GM23338 (cell line): ENCODE results near the gene CIAO1.

Experiments
- CTCF ChIP-seq, 2 experiments: fragments of 200-600 bp in 1 of 2; sonication (generic) in 1 of 2; conservative IDR thresholded peaks; 2 replicates each; pipeline versions ENCODE4 v1.5.1 to v1.6.1; 2016 to 2017; ENCODE audit warnings: antibody characterized with exemption in 2 of 2, low read depth in 2 of 2, mild to moderate bottlenecking in 2 of 2, moderate library complexity in 1 of 2
- EZH2 ChIP-seq: fragments of 200-600 bp; sonication (generic); IDR thresholded peaks from one replicate; pipeline ENCODE4 v1.8.0; 2017; ENCODE audit warnings: antibody characterized with exemption, mild to moderate bottlenecking, low read depth; ENCODE audit not compliant: unreplicated experiment
- EZH2phosphoT487 ChIP-seq: fragments of 200-600 bp; sonication (generic); IDR thresholded peaks from one replicate; pipeline ENCODE4 v1.8.1; 2018; ENCODE audit warnings: antibody characterized with exemption; ENCODE audit not compliant: unreplicated experiment
- POLR2AphosphoS5 ChIP-seq: IDR thresholded peaks from 2 replicates; pipeline ENCODE4 v1.6.1; 2016; ENCODE audit warnings: antibody characterized with exemption, low read depth
- STAT1 ChIP-seq: IDR thresholded peaks from one replicate; pipeline ENCODE4 v1.6.1; 2016; ENCODE audit warnings: antibody characterized with exemption; ENCODE audit not compliant: unreplicated experiment
- ZNF331 ChIP-seq: fragments of 250-450 bp; sonication (Bioruptor Pico); IDR thresholded peaks from 2 replicates; pipeline ENCODE4 v1.5.0; 2020; ENCODE audit warnings: low read depth, mild to moderate bottlenecking, moderate library complexity
- ZNF462 ChIP-seq: fragments of 250-450 bp; sonication (Bioruptor Pico); IDR thresholded peaks from 2 replicates; pipeline ENCODE4 v1.5.0; 2020; ENCODE audit warnings: mild to moderate bottlenecking, moderate library complexity

- no peak for TF ChIP-seq CTCF (conservative IDR thresholded peaks at IDR 0.05; ENCODE audit: low read depth in 2 of 2)
- TF ChIP-seq EZH2, result no peak
- no peak for TF ChIP-seq EZH2phosphoT487
- TF ChIP-seq ZNF331 (CRISPR knock-in tag), result no peak
- TF ChIP-seq ZNF462, result no peak
- no peak for TF ChIP-seq STAT1
- TF ChIP-seq POLR2AphosphoS5, result no peak
Observed at GRCh38 chr2:96265349-96265839, 631 bp upstream of the CIAO1 start.
